WERI-Rb-1 (cell line): ENCODE data around the gene CACNA2D1.

Experiments used
- DNase-seq: peaks from one replicate; pipeline ENCODE4 v3.0.0-alpha.2; 2020
- H3K27ac ChIP-seq: fragments of 250-450 bp; sonication (Bioruptor Pico); 2 replicates; pipeline ENCODE4 v1.5.1; 2020; ENCODE audit warnings: mild to moderate bottlenecking, moderate library complexity
- H3K27me3 ChIP-seq: fragments of 250-450 bp; sonication (Bioruptor Pico); 2 replicates; pipeline ENCODE4 v1.5.1; 2021; ENCODE audit warnings: mild to moderate bottlenecking, low read depth, moderate library complexity; ENCODE audit not compliant: insufficient read depth, severe bottlenecking
- H3K36me3 ChIP-seq: fragments of 250-450 bp; sonication (Bioruptor Pico); 2 replicates; pipeline ENCODE4 v1.5.1; 2020; ENCODE audit warnings: mild to moderate bottlenecking, moderate library complexity
- H3K4me3 ChIP-seq: 2 replicates; pipeline ENCODE4 v1.5.1; 2011; ENCODE audit warnings: low read depth, mild to moderate bottlenecking, control low read depth, low read length
- H3K9me3 ChIP-seq: fragments of 250-450 bp; sonication (Bioruptor Pico); 2 replicates; pipeline ENCODE4 v1.5.1; 2021; ENCODE audit warnings: mild to moderate bottlenecking, moderate library complexity; ENCODE audit not compliant: severe bottlenecking
- CTCF ChIP-seq: IDR thresholded peaks from 2 replicates; pipeline ENCODE4 v1.5.1; 2011; ENCODE audit warnings: low read depth, mild to moderate bottlenecking, control low read depth, inconsistent platforms, low read length

CACNA2D1 gene

GRCh38 chr7:82079527-82079926, 364.1 kb downstream of the CACNA2D1 start:
- Histone ChIP-seq H3K36me3 (peaks cover 15% of the 10 kb centered on the region), H3K27me3 (no peaks in the 10 kb centered on the region)
- TF ChIP-seq CTCF: no peak

GRCh38 chr7:82078807-82079206, 364.8 kb downstream of the CACNA2D1 start:
- TF ChIP-seq CTCF: no peak
- H3K9me3 ChIP-seq: no peaks in the 10 kb centered on the region
- H3K27me3 ChIP-seq: no peaks in the 10 kb centered on the region
- peaks cover 12% of the 10 kb centered on the region for H3K36me3 ChIP-seq
- no peak for DNase-seq
- no peak overlapping the region for H3K4me3 ChIP-seq
- H3K27ac ChIP-seq: no peak overlapping the region

More at GRCh38 chr7:82079527-82079926, 364.1 kb downstream of the CACNA2D1 start:
- Histone ChIP-seq H3K4me3 (no peak overlapping the region), H3K27ac (no peak overlapping the region), H3K9me3 (no peaks in the 10 kb centered on the region)
- DNase-seq: no peak

- Histone ChIP-seq H3K9me3 (no peaks in the 10 kb centered on the region), H3K4me3 (no peak overlapping the region), H3K27me3 (no peaks in the 10 kb centered on the region), H3K27ac (no peak overlapping the region), H3K36me3 (no peaks in the 10 kb centered on the region)
- no peak for TF ChIP-seq CTCF
- no peak for DNase-seq
These were observed 372.1 kb downstream of the CACNA2D1 start for GRCh38 chr7:82071468-82071867.

GRCh38 chr7:82067628-82068264, 375.8 kb downstream of the CACNA2D1 start:
- Histone ChIP-seq H3K27ac (no peak overlapping the region), H3K4me3 (no peak overlapping the region), H3K9me3 (no peaks in the 10 kb centered on the region), H3K27me3 (no peaks in the 10 kb centered on the region), H3K36me3 (0 out of 2 replicates have a peak, but pooled peaks cover 2% of the 10 kb centered on the region)
- no peak for TF ChIP-seq CTCF
- DNase-seq: no peak

- Histone ChIP-seq H3K36me3 (peaks cover 3% of the 10 kb centered on the region; the same call in 1 of the 2 replicates), H3K27me3 (no peaks in the 10 kb centered on the region), H3K27ac (no peak overlapping the region), H3K4me3 (no peak overlapping the region), H3K9me3 (no peaks in the 10 kb centered on the region)
- no peak for DNase-seq
- TF ChIP-seq CTCF: no peak
These were observed 386.1 kb downstream of the CACNA2D1 start for GRCh38 chr7:82057476-82057875.

- Histone ChIP-seq H3K4me3 (no peak overlapping the region), H3K9me3 (no peaks in the 10 kb centered on the region), H3K27ac (no peak overlapping the region), H3K27me3 (no peaks in the 10 kb centered on the region), H3K36me3 (peaks cover 3% of the 10 kb centered on the region; the same call in 1 of the 2 replicates)
- no peak for TF ChIP-seq CTCF
- no peak for DNase-seq
These were observed 387.3 kb downstream of the CACNA2D1 start for GRCh38 chr7:82056282-82056681.
